ENCODE results near the gene FBN1.

The FBN1 gene

DNA sequence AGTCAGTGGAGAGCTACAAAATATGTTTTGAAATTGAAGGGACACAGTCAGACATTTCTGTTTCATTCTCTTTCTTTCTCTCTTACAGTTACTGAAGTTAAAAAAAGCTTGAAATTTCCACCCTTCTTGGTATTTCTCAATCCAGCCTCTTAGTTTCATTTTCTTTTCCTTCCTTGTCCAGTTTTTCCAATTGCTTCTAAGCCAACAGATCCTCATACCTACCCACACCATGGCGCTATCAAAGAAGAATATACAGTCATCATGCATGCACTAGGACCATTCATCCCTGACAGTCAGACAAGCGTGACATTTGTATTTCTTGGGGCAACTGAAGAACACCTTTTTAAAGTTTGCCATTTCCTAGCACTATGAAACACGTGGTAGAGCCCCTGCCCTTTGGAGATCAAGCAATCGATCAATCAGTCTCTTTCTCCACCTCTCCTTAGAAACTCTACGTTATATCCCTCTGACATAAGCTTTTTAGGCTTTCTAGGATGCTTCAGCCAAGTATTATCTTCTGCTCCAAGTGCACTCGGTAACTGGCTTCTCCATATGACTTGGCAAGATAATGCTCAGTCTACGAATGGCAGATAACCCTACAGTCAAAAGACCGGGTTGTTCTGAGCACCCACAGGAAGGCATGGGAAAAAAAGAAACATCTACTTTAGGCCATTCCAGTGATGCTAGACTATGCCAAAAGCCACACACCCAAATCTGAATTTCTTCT, 65.4 kb downstream of the FBN1 start:
- no peak for DNase-seq

DNA sequence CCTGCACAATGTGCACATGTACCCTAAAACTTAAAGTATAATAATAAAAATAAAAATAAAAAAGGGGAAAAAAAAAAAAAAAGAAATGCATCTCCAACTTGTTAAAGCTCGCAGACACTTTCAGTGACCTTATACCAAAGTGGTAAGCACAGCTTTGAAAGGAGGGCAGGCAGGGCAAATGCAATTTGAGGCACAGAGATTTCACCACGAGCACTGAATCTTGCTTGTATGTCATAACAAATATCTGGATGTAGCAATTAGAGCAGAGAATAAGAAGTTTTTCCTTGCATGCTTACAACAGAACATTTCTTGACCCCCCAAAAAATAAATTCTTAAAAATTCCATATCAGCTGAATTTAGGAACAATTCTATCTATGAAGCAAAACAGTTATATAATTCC, 66.5 kb downstream of the FBN1 start:
- DNase-seq: no peak

DNA sequence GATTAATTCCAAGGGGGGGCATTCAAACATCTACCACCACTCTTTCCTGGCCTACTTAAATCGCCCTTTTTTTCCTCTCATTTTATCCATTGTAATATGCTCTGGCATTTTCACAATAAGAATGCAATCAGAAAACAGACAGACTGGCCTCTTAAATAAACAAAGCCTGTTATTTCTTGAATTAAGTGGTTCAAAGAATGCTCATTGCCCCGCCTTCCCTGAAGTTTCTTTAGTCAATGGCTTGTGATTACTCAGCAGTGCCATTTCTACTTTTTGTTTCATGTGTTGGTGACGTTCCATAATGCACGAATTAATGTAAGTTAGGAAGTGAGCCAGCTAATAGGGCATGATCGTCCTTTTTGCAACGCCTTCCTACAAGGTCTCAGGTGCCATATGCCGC, 68.0 kb downstream of the FBN1 start:
- no peak for DNase-seq

DNA sequence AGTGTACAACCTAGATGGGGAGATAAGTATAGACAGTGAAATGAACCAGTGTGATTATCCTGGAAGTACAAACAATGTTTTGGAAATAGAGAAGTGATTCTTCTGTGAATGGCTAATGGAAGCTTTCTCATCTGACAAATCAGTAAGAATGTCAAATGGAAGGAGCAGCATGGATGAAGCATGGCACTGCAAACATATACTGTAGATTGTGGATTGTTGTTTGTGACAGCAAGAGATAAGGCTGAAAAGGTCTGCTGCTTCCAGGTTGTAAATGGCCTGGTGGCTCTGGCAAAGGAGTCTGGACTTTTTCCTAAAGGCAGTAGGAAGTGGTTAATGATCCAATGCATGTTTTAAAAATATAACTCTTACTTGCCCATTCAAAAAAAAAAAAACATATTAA, 71.3 kb downstream of the FBN1 start:
- no peak for DNase-seq

DNA sequence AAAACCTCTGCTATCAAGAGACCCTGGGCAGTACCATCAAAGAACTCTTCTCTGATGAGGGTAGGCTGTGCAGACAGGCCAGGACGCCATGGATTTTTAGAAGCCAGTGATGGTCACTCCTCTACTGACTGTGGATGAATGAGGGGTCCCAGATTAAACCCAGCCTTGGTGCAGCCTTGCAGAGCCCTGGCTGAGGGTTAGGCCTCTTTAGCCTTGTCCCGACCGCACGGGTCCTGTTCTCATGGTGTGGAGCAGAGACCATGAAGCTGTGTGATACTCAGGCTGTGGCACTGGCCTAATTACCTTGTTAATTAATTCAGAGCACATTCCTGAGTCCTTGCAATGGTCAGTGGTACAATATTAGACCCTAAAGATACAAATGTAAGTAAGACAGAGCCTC, 71.7 kb downstream of the FBN1 start:
- DNase-seq: no peak

DNA sequence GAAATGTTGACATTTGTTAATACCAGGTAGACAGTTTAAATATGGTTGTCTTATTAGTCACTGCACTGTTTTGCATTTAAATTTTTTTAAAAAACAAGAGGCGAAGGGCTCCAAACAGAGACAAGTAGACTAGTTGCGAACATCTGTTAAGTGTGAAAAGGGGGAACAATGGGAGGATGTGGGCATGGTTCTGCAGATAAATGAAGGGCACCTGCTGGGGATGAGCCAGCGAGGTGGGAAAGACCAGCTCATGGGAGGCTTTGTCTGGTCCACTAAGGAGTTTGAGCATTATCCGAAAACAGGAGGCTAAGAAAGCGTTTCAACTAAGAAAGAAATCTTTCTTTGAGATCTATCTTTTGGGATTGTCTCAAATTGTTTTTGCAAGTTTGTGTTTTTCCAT, 72.7 kb downstream of the FBN1 start:
- DNase-seq: no peak

DNA sequence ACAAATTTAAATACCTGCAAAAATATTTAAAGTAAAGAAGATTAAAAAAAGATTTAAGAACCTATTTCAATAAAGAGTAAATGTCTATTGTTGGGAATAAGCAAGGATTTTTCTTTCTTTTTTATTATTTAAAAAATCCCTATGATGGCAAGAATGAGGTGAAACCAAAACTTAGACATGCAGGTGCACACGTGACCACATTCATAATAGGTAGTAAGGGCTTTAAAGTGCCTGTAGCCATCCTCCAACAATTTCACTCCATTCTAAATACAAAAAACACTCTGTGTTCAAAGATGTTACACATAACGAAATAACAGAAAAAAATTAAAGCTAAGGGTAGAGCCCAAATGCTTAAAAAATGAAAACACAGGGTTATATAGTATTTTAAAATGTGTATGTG, 74.0 kb downstream of the FBN1 start:
- no peak for DNase-seq

DNA sequence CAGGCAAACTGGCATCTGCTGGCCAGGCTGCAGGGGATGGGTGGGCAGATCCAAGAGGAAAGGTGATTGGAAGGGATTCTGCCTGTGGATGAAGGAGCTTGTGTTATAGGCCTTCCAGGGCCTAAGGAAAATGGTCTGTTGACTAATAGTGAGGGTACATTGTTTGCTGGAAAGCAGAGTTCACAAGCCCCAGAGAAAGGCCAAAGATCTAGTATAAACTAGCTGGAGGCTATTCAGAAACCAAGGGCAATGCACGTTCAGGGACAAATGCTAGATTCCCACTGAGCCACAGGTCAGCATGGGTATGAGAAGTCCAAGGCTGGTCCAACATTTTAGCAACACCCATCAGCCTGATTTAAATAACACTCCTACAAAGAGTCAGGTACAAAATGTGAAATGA, 74.7 kb downstream of the FBN1 start:
- DNase-seq: peak in 1 of 14 donors; percentile 13

DNA sequence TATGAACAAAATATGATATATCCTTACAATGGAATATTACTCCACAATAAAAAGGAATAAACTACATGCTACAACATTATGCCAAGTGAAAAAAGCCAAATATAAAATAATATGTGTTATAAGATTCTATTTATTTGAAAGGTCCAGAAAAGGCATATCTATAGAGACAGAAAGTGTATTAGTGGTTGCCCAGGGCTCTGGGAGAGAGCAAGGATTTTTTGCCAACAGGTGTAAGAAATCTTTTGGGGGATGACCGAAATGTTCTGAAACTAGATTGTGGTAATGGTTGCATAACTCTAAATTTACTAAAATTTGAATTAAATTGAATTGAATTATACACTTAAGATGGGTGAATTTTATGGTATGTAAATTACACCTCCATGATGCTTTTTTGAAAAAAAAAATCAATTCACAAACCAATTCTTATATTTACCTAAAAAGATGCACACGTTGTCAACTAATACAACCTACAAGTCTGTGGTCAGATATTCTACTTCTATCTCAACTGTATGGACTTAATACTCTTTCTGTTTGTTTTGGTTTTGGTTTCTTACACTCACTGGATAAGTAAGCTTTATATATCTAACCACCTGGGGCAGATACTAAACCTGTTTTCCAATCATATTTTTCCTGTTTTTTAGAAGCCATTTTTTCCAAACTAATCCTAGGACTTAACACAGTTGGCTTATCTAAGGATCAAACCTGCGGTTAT, 75.8 kb downstream of the FBN1 start:
- no peak for DNase-seq

DNA sequence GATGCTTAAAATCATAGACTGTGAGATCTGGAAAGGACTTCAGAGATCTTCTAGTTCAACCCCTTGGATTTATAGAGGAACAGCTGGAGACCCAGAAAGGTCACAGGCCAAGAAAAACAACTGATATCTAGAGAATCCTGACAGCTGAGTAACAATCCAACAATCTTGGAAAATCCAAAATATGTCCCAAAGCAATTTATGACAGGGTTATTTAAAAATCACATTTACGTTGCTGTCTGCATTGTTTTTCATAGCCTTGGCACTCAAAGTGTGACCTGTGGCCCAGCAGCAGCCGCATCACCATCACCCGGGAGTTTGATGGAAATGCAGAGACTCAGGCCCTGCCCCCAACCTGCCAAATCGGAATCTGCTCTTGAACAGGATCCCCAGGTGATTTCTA, 78.8 kb downstream of the FBN1 start:
- DNase-seq: no peak

DNA sequence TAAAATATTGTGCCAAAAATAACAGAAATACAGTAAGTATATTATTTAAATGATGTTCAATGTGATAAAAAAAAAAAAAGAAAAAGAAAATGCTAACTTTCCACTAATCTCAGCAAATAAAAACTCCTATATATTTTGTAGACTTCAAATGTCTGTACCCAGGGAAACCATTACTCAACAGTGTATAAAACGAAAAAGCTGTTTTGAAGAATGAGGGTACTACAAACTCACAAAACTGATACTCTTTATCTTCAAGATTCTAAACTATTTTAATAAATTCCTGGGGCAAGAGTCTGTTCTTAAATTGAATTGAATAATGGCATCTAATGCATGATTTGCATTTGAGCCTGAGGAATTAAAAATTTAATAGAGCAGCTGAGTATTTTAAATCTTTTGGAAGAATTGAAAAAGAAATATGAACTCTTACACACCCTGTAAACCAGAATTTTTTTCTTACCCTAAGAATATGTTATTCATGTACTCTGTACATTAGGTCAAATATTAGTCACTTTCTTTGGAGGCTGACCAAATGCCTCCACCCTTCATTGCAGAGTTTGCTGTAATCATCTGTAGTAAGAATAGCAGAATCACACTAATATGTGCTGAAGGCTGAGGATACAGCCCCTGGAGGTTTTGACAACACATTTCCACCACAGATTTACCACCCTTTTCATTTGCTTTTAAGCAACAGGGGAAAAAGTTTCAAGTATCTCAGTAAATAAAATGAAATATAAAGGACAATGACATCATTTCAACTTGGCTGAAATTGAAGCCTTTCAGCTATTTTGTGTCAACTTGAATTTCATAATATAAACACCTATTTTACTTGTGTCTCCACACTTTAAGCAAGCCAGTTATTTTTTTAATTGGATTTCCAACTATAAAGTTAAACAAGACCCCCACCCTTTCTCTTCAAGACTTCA, 79.7 kb downstream of the FBN1 start:
- DNase-seq: no peak

DNA sequence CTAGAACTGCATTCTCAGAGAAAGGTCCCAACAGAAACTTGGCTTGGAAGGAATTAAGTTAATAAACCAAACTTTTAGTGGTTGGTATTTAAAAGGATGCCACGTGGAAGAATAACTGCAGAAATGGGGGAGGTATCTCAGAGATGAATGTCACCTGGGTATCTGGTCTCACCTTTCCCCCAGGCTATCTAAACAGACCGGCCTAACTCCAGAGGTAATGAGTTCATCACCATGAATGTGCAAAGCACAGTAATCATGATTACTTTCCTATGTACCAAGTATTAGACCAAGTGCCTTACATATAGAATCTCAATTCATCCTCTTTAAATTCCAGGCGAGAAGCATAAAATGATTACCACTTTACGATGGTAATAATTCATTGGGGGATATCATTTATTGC, 80.8 kb downstream of the FBN1 start:
- no peak for DNase-seq

DNA sequence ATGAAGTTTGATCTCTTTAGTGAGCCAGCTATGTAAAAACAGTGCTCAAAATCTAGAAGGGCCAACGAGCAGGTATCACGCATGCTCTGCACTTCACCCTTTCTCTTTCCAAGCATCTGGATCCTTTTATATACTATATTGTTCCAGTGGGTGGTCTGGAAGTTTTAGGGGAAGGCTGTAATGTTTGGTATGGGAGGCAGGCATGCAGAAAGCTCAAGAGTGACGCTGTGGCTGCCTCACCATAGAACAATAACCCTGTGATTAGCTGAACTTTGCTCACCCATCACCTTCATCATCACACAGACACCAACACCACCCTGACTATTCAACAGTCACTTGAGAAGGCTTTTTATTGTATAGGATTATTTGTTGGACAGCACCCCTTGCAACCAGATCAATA, 81.6 kb downstream of the FBN1 start:
- DNase-seq: no peak

DNA sequence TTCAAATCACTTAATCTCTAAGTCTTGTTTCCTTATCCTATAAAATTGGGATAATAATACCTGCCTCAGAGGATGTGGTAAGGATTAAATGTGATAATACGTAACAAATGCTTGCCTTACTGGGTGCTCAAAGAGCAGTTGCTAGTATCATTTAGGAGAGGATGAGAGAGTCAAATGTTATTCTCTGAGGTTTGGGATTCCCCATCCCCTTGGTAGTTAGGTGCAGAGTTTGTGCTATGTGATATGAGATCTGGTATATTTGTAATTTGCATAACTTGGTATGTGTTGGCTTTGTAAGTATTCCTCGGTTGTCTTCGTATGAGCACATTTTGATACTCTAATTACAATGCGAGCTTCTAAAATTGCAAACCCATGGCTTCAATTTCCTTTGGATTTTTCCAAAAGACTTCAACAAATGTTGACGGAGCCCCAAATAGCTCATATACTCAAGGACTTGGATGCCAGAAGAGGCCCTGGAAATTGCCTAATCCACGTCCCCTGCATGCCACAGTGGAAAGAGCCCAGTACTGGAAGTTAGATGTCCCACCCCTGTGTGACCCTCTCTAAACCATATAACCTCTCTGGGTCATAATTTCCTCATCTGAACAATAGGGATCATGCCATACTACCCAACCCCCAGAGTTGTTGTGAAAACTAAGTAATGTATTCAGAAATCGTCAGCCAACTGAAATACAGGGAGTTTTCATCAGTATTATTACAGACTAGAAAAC, 85.0 kb downstream of the FBN1 start:
- DNase-seq: no peak

DNA sequence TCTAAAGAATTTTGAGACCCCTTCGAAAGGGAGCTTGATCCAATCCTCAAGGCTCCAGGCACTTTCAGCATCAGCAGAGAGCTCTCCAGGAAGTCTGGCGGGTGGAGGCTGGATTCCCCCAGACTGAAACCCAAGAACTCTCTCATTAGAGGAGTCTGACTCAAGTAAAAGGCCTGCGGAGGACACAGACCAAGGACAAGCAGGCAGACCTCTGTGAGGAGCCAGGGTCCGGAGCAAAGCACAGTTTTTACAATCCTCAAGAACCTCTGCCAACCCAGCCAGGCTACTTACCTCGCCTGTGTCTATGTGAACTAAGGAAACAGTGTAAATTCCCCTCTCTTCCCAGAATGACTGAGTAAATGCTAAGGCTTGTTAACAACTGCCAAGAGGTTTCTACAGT, 86.2 kb downstream of the FBN1 start:
- peak in 1 of 14 donors; percentile 48 for DNase-seq

DNA sequence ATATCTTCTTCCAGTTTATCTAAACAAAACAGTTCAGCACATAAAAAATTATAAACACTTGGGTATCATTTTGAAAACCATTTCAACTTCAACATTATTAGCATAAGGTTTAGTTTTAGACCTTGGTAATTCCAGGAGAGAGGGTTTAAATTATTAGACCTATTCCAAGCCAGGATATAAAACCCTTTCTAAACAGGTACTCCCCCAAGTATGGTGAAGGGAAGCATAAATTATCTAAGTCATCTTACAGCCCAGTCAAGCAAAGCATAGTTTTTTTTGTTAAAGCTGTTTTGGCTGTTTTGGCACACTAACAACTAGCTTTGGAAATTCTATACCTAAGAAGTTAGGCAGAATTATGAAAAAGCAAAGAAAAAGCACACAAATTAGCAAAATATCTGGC, 87.3 kb downstream of the FBN1 start:
- no peak for DNase-seq

DNA sequence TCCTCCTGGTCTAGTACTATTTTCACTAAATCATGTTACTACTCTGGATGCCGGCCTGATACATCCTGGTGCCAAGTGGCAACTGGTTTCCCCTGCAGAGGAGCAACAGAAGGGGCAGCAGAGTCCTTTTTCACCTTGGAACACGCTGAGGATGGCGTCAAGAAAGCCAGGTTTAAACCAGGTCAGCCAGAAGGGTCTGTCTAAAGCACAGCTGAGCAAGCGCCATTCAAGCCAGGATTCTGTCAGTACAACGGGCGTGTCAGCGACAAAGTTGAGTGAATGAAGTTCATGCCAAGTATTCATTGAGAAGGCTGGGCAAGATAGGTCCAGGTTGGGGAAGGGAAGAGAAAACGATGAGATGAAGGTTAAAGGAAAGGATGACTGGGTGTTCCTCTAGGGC, 88.2 kb downstream of the FBN1 start:
- no peak for DNase-seq

DNA sequence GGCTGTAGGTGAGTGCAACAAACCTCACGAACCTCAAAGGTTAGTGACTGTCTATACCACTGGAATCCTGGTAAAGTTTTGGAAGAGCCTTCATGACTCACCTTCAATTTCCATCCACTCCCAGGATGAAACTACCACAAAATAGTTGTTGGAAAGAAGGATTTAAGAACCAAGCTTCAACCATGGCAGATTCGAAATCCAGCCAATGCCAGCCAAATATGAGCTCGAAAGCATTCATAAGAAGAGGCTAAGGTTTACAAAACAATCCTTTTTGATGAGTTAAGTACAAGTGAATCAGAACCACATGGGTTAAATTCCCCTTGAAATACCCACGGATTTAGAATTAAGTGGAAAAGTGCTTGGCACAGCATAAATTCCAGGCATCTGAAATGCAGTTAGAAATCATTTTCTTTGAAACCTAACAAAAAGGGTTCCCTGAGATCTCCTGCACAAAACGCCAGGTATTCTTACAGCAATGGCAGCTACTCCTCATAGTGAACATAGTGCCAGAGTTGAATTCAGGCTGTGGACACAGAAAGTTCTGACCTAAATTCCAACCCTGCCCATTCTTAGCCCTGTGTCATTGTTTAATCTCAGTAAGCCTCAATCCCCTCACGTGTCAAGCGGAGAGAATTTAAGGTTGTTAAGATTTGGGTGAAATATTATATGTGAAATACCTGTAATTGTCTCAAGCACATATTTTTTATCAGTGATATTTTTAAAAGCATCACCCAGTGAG, 89.2 kb downstream of the FBN1 start:
- DNase-seq: no peak

DNA sequence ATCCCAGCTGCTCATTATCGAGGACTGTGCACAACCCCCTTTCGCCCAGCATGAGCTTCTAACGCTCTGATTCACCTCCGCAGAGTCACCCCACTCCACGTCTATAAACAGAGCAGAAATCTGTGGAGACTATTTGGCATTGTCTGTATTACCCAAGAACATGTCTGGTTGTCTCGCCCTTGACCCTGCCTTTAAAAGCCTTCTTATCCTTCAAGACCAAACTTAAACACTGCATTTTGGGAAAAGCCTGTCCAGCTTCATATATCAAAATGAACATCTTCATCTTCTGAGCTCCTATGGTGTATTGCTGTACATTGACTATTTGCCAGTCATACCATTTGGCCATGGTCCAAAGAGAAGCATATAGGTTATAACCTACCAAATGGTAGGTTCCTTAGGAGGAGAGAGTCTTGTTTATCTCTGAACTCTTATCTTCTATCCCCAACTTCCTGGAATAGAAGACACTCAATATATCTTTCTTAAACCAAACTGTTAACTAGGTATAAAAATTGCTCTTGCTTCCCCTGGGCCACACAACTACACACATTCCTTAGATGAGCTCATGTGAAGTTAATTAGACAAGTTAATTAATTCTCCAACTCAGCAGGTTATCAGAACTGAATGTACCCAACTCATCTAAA, 90.1 kb downstream of the FBN1 start:
- DNase-seq: no peak

DNA sequence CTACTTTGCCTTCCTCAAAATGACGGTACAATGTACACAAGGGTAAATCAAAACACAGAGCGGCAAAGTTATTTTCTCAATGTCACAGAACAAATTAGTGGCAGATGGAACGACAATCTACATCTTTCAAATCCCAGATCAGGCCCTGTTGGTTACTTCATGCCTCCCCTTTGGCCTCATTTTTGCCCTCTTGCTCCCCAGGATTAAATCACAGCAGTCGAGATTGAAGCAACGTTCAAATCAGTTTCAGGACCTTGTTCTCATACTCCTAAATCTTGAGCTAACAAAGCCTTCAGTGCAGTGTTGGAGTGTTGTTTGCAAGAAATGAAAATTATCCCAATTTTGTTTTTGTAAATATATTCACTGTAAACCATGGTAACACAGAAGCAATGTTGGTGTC, 91.4 kb downstream of the FBN1 start:
- no peak for DNase-seq

DNA sequence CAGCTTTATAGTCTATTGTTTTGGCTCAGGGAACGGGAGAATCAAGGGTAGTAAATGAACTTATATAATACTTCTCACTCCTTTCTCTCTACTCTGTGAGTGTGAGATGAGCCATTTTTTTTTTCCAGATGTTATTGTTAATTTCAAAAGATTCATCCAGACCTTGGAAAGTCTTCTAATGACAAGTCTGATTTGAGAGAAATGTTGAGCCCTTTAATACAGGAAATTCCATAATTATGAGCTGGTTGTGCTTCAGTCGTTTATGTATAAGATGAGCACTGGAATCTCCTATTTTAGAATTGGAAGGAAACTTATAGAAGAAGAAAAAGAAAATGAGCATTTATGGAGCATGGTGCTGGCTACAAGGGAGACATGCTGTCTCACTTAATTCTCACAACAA, 92.0 kb downstream of the FBN1 start:
- no peak for DNase-seq

Measured in C1 segment of cervical spinal cord (tissue), 14 donors.